Spleen (tissue), 11 donors: Measurements from ENCODE around the gene NKAIN2. TPM values are rescaled to one million over a fixed set of nuclear protein-coding genes. Genes with fewer than 3 reads are reported as not detected.

Experiments
- DNase-seq: peaks from one replicate; pipeline ENCODE4 v3.0.0-alpha.2; 2020
- H3K27ac ChIP-seq, 8 donors: fragments of 200-600 bp; sonication (generic) in 7 of 8; 1 replicate in 4 of 8; 2 replicates in 4 of 8; pipeline versions ENCODE4 v1.5.0 to v1.8.0; 2016 to 2021; ENCODE audit warnings: inconsistent platforms in 4 of 8, mild to moderate bottlenecking in 4 of 8, moderate library complexity in 1 of 8
- H3K27me3 ChIP-seq, 7 donors: fragments of 200-600 bp; sonication (generic) in 6 of 7; replicated peaks in 1 of 7; 1 replicate in 4 of 7; 2 replicates in 3 of 7; pipeline versions ENCODE4 v1.5.0 to v1.8.0; 2016 to 2021; ENCODE audit warnings: inconsistent platforms in 3 of 7, mild to moderate bottlenecking in 1 of 7
- H3K36me3 ChIP-seq, 6 donors: fragments of 200-600 bp; sonication (generic) in 5 of 6; 1 replicate in 4 of 6; 2 replicates in 2 of 6; pipeline versions ENCODE4 v1.5.0 to v1.8.0; 2016 to 2021; ENCODE audit warnings: inconsistent platforms in 2 of 6
- H3K4me1 ChIP-seq, 6 donors: fragments of 200-600 bp; sonication (generic) in 5 of 6; 1 replicate in 3 of 6; 2 replicates in 3 of 6; pipeline versions ENCODE4 v1.5.0 to v1.8.0; 2016 to 2021; ENCODE audit warnings: inconsistent platforms in 3 of 6
- H3K4me3 ChIP-seq, 8 donors: fragments of 200-600 bp; sonication (generic) in 7 of 8; 1 replicate in 4 of 8; 2 replicates in 4 of 8; pipeline versions ENCODE4 v1.5.0 to v1.8.0; 2016 to 2021; ENCODE audit warnings: inconsistent platforms in 4 of 8, mild to moderate bottlenecking in 4 of 8, moderate library complexity in 2 of 8
- H3K9me3 ChIP-seq, 8 donors: fragments of 200-600 bp; sonication (generic) in 7 of 8; 1 replicate in 4 of 8; 2 replicates in 4 of 8; pipeline versions ENCODE4 v1.5.0 to v1.8.0; 2016 to 2021; ENCODE audit warnings: inconsistent platforms in 4 of 8
- POLR2A ChIP-seq, 3 donors: fragments of 450-650 bp; IDR thresholded peaks; one replicate each; pipeline ENCODE4 v1.5.1; 2017; ENCODE audit warnings: antibody characterized with exemption in 3 of 3, mild to moderate bottlenecking in 1 of 3
- POLR2AphosphoS5 ChIP-seq, 3 donors: sonication (generic); formaldehyde crosslinking; IDR thresholded peaks; one replicate each; pipeline ENCODE4 v1.5.1; 2017; ENCODE audit warnings: antibody characterized with exemption in 3 of 3
- WGBS, 5 donors: extraction: QIAGEN DNeasy Blood & Tissue Kit in 3 of 5; methylation state at CpG; one replicate each; pipeline versions ENCODE4 v1.1.5 to v1.1.7; 2013 to 2018; 5-methylcytosine and 5-hydroxymethylcytosine counted together
- intact Hi-C: fragments of 100-400 bp; cut with DNase I; formaldehyde crosslinking; loops from one replicate; pipeline ENCODE4 v1.15.0; 2023; ENCODE audit warnings: low total_unique reads
- polyA plus RNA-seq, 3 donors: library from polyadenylated mRNA; stranded (reverse); fragments of 200-250 nt; gene quantifications; one replicate each; pipeline ENCODE4 v1.2.1, GENCODE V29; 2013
- total RNA-seq, 7 donors: library from RNA; depleted of rRNA in 3 of 7; stranded (reverse); fragments of >200 nt in 3 of 7; fragmentation: NEBNext Ultra II Directional in 4 of 7; extraction: Animal tissue kit (Norgen Biotek cat#: 25700) in 4 of 7; gene quantifications; one replicate each; pipeline versions ENCODE4 v1.1.0 to v1.2.1, GENCODE V29; 2016 to 2021
- TF ChIP-seq, protein P1 (sequence below), 11 experiments: fragments of 200-600 bp in 7 of 11; fragments of 450-650 bp in 4 of 11; sonication (generic) in 4 of 11; IDR thresholded peaks in 8 of 11; conservative IDR thresholded peaks in 3 of 11; 1 replicate in 7 of 11; 2 replicates in 4 of 11; pipeline versions ENCODE4 v1.4.0 to v1.8.0; 2016 to 2021; ENCODE audit warnings: antibody characterized with exemption in 11 of 11, inconsistent platforms in 4 of 11, mild to moderate bottlenecking in 1 of 11
- donor health status: healthy with polysubstance abuse.
- donor health status: DM: no; HTN: no; CAD: no; lungs with moderate emphysema.
- donor health status: DM: no; HTN: no; CAD: no.
- donor health status: Bipolar disorder and iron deficiency.
- donor health status: healthy.
- donor health status: DM: no; HTN: no; CAD: no.
- donor health status: DM: yes; HTN: yes; CAD: no.

NKAIN2 gene
- total and polyA plus RNA-seq, 10 donors, result 0.13 to 0.51 (median 0.18) TPM; not detected in 4

DNA sequence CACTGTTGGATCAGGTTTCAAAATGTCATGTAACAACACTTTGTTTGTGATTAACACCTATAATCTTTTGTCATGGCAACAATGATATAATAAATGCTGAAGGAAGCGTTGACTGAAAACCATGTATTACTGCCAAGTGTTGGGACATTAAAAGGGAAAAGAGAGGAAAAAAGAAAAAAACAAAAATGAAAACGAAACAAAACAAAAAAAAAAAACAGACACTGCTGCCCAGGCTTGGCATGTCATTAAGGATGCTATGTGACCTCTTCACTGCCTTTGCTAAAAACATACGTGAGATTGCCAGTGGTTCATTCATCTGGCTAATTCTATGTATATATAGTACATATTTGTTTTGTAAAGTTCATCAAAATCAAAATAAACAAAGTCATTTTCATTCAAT lies 641.9 kb downstream of the NKAIN2 start:
- no peak for DNase-seq
- H3K9me3 ChIP-seq, result no peaks in the 10 kb centered on the region
- no peak for TF ChIP-seq POLR2A (IDR thresholded peaks at IDR 0.05)
- TF ChIP-seq, protein P1, sequence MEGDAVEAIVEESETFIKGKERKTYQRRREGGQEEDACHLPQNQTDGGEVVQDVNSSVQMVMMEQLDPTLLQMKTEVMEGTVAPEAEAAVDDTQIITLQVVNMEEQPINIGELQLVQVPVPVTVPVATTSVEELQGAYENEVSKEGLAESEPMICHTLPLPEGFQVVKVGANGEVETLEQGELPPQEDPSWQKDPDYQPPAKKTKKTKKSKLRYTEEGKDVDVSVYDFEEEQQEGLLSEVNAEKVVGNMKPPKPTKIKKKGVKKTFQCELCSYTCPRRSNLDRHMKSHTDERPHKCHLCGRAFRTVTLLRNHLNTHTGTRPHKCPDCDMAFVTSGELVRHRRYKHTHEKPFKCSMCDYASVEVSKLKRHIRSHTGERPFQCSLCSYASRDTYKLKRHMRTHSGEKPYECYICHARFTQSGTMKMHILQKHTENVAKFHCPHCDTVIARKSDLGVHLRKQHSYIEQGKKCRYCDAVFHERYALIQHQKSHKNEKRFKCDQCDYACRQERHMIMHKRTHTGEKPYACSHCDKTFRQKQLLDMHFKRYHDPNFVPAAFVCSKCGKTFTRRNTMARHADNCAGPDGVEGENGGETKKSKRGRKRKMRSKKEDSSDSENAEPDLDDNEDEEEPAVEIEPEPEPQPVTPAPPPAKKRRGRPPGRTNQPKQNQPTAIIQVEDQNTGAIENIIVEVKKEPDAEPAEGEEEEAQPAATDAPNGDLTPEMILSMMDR (IDR thresholded peaks at IDR 0.05 in 8 of 11, conservative IDR thresholded peaks at IDR 0.05 in 3 of 11), result no peak
- no peak for TF ChIP-seq POLR2AphosphoS5 (IDR thresholded peaks at IDR 0.05)
- no peaks in the 10 kb centered on the region for H3K27me3 ChIP-seq
- intact Hi-C loops, result no loop called here
- H3K4me1 ChIP-seq, result no peaks in the 10 kb centered on the region
- H3K27ac ChIP-seq, result no peak overlapping the region
- no peak overlapping the region for H3K4me3 ChIP-seq
- H3K36me3 ChIP-seq, result no peaks in the 10 kb centered on the region
- WGBS, 5 donors, result 65 to 77% (median 69%) methylated on average over 3 of the region's 3 CpGs

DNA sequence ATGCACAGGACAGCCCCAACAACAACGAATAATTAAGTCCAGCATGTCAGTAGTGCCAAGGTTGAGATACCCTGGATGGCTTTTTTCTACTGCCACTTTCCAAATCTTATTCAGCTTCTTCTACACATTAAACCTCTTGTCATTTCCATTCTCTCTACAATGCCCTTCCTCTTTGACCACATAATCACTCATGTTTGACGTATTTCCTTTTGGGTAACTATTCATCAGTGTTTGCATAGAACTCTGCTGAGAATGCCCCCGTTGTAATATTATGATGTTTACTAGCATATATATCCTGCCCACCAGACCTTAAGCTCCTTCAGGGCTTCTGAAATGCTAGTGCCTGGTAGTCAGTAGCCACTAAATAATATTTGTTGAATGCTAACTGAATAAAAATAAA lies 643.3 kb downstream of the NKAIN2 start:
- TF ChIP-seq POLR2AphosphoS5 (IDR thresholded peaks at IDR 0.05), result no peak
- TF ChIP-seq, protein P1 (IDR thresholded peaks at IDR 0.05 in 8 of 11, conservative IDR thresholded peaks at IDR 0.05 in 3 of 11), result no peak
- no peak for TF ChIP-seq POLR2A (IDR thresholded peaks at IDR 0.05)
- WGBS, 5 donors, result 17 to 50% (median 24%) methylated on average over 3 of the region's 3 CpGs
- Histone ChIP-seq H3K27me3 (no peaks in the 10 kb centered on the region), H3K36me3 (no peaks in the 10 kb centered on the region), H3K9me3 (no peaks in the 10 kb centered on the region), H3K27ac (no peak overlapping the region), H3K4me1 (no peaks in the 10 kb centered on the region), H3K4me3 (no peak overlapping the region)
- intact Hi-C loops, result no loop called here
- no peak for DNase-seq

DNA sequence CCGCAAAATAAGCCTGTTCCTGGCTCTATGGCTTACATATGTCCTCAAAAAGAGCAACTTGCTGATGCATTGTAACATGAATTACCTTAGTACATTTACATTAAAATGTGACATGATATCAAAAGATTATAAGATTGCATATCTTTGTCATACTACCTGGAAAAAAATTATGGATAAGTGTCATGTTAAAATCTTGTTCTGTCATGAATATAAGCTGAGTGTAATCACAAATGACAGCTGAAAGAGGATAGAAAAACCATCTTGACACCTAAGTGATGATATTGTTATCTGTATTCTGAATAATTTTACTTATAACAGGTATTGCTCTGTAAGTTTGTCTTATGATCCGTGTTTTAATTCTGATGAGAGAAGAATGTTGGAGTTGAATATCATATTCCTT lies 655.6 kb downstream of the NKAIN2 start:
- Histone ChIP-seq H3K27me3 (no peaks in the 10 kb centered on the region), H3K9me3 (peaks cover 0 to 12% (median under 1%) of the 10 kb centered on the region in 8 donors)

DNA sequence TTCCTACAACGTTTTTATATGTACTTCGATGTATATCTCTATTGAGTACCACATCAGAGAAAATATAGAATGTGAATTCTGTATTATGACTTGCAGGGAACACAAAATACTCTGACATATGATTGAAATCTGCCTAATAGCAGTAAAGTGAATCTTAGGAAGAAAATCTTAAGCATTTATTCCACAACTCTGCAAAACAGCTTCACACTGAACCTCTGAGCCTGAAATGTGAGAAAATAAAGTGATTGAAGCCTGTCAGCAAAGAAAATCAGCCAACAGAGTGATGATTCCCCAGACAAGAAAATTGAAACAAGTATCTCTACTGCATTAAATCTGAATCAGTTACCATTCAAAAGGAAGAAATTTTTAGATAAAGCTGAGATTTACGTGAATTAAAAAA lies 659.1 kb downstream of the NKAIN2 start:
- Histone ChIP-seq H3K4me1 (no peaks in the 10 kb centered on the region), H3K4me3 (no peak overlapping the region), H3K27ac (no peak overlapping the region), H3K36me3 (no peaks in the 10 kb centered on the region), H3K9me3 (peaks cover 0 to 18% (median 7%) of the 10 kb centered on the region in 8 donors), H3K27me3 (no peaks in the 10 kb centered on the region)
- no peak for DNase-seq
- 74 to 85% (median 75%) methylated on average over 3 of the region's 3 CpGs for WGBS, 5 donors
- intact Hi-C loops, result no loop called here
- TF ChIP-seq, protein P1 (IDR thresholded peaks at IDR 0.05 in 8 of 11, conservative IDR thresholded peaks at IDR 0.05 in 3 of 11), result no peak
- no peak for TF ChIP-seq POLR2AphosphoS5 (IDR thresholded peaks at IDR 0.05)
- no peak for TF ChIP-seq POLR2A (IDR thresholded peaks at IDR 0.05)

More for the DNA sequence above, 655.6 kb downstream of the NKAIN2 start:
- Histone ChIP-seq H3K27ac (no peak overlapping the region), H3K36me3 (no peaks in the 10 kb centered on the region), H3K4me1 (no peaks in the 10 kb centered on the region), H3K4me3 (no peak overlapping the region)
- 80 to 96% (median 91%) methylated on average over 2 of the region's 2 CpGs for WGBS, 5 donors
- DNase-seq, result no peak
- TF ChIP-seq POLR2A (IDR thresholded peaks at IDR 0.05), result no peak
- no peak for TF ChIP-seq POLR2AphosphoS5 (IDR thresholded peaks at IDR 0.05)
- TF ChIP-seq, protein P1 (IDR thresholded peaks at IDR 0.05 in 8 of 11, conservative IDR thresholded peaks at IDR 0.05 in 3 of 11), result no peak
- intact Hi-C loops, result no loop called here
